Measurements from ENCODE around the gene FHIT.

DNA sequence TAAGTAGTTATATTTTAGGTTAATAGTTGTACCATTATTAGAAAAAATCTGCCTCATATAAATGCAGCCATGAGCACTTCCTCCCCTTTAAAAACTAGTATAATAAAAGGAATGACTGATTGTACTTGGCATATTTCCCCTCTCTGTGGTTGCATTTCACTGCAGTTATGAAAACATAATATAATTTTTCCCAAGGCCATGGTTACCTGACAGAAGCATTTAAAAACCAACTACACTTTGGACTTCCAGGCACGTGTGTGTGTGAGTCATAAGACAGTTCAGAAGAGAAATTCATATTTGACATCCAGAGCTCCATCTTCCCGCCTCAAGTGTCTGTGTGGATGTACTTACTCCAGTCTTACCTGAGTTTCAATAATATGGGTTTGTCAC lies 1373.2 kb downstream of the FHIT start:
- TF ChIP-seq, protein P1, sequence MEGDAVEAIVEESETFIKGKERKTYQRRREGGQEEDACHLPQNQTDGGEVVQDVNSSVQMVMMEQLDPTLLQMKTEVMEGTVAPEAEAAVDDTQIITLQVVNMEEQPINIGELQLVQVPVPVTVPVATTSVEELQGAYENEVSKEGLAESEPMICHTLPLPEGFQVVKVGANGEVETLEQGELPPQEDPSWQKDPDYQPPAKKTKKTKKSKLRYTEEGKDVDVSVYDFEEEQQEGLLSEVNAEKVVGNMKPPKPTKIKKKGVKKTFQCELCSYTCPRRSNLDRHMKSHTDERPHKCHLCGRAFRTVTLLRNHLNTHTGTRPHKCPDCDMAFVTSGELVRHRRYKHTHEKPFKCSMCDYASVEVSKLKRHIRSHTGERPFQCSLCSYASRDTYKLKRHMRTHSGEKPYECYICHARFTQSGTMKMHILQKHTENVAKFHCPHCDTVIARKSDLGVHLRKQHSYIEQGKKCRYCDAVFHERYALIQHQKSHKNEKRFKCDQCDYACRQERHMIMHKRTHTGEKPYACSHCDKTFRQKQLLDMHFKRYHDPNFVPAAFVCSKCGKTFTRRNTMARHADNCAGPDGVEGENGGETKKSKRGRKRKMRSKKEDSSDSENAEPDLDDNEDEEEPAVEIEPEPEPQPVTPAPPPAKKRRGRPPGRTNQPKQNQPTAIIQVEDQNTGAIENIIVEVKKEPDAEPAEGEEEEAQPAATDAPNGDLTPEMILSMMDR (IDR thresholded peaks at IDR 0.05): no peak
- no peak for TF ChIP-seq EZH2 (IDR thresholded peaks at IDR 0.05)

All from neural progenitor cell (in vitro differentiated cells).